Subcutaneous abdominal adipose tissue (tissue), 5 donors: ENCODE measurements around the gene SOX13.

ENCODE experiments used
- H3K27ac ChIP-seq: one replicate; pipeline ENCODE4 v1.7.0; 2013; ENCODE audit warnings: low read depth, mild to moderate bottlenecking, inconsistent platforms, low read length, moderate library complexity
- H3K27me3 ChIP-seq, 5 donors: one replicate each; pipeline ENCODE4 v1.7.0; 2013; ENCODE audit warnings: low read length in 5 of 5, inconsistent platforms in 1 of 5; ENCODE audit not compliant: control insufficient read depth in 5 of 5, insufficient read depth in 4 of 5
- H3K36me3 ChIP-seq, 5 donors: one replicate each; pipeline ENCODE4 v1.7.0; 2013; ENCODE audit warnings: low read length in 5 of 5; ENCODE audit not compliant: control insufficient read depth in 5 of 5, insufficient read depth in 5 of 5
- H3K4me1 ChIP-seq, 5 donors: one replicate each; pipeline ENCODE4 v1.7.0; 2013; ENCODE audit warnings: low read length in 5 of 5, mild to moderate bottlenecking in 3 of 5, moderate library complexity in 1 of 5; ENCODE audit not compliant: control insufficient read depth in 5 of 5, insufficient read depth in 5 of 5
- H3K4me3 ChIP-seq, 5 donors: one replicate each; pipeline ENCODE4 v1.7.0; 2013; ENCODE audit warnings: low read length in 5 of 5, low read depth in 1 of 5
- H3K9ac ChIP-seq, 5 donors: one replicate each; pipeline ENCODE4 v1.7.0; 2013; ENCODE audit warnings: low read length in 5 of 5, mild to moderate bottlenecking in 4 of 5, moderate library complexity in 3 of 5
- H3K9me3 ChIP-seq, 5 donors: one replicate each; pipeline ENCODE4 v1.7.0; 2013; ENCODE audit warnings: low read length in 5 of 5; ENCODE audit not compliant: control insufficient read depth in 5 of 5
- donor health status: healthy.
- donor health status: healthy.
- donor health status: healthy.
- donor health status: healthy.
- donor health status: healthy.

Gene SOX13

GRCh38 chr1:204075890-204076846 is 3.3 kb downstream of the SOX13 start:
- Histone ChIP-seq H3K9ac (peak overlapping the region in 1 of 5 donors; percentile 79), H3K27me3 (no peaks in the 10 kb centered on the region), H3K27ac (no peak overlapping the region), H3K36me3 (no peaks in the 10 kb centered on the region), H3K4me1 (peaks cover 7 to 66% (median 56%) of the 10 kb centered on the region in 5 donors), H3K4me3 (peak overlapping the region in 4 of 5 donors; percentile 66 to 96 (median 92)), H3K9me3 (no peaks in the 10 kb centered on the region)

- Histone ChIP-seq H3K36me3 (no peaks in the 10 kb centered on the region), H3K9ac (no peak overlapping the region), H3K4me3 (no peak overlapping the region), H3K27me3 (no peaks in the 10 kb centered on the region), H3K9me3 (no peaks in the 10 kb centered on the region), H3K27ac (no peak overlapping the region), H3K4me1 (peaks cover 7 to 71% (median 61%) of the 10 kb centered on the region in 5 donors)
These were observed 4.0 kb downstream of the SOX13 start for GRCh38 chr1:204076891-204077290.

GRCh38 chr1:204077979-204078696 is 5.2 kb downstream of the SOX13 start:
- Histone ChIP-seq H3K9me3 (no peaks in the 10 kb centered on the region), H3K36me3 (no peaks in the 10 kb centered on the region), H3K4me1 (peaks cover 7 to 76% (median 67%) of the 10 kb centered on the region in 5 donors), H3K9ac (peak overlapping the region in 1 of 5 donors; percentile 64), H3K4me3 (no peak overlapping the region), H3K27ac (peak overlapping the region; percentile 8), H3K27me3 (no peaks in the 10 kb centered on the region)

- no peaks in the 10 kb centered on the region for H3K9me3 ChIP-seq
- H3K4me3 ChIP-seq, result peak overlapping the region in 1 of 5 donors; percentile 12
- H3K36me3 ChIP-seq, result no peaks in the 10 kb centered on the region
- H3K9ac ChIP-seq, result peak overlapping the region in 1 of 5 donors; percentile 16
- H3K27me3 ChIP-seq, result no peaks in the 10 kb centered on the region
- H3K4me1 ChIP-seq, result peaks cover 7 to 83% (median 64%) of the 10 kb centered on the region in 5 donors
- peak overlapping the region; percentile 54 for H3K27ac ChIP-seq
These were observed 6.7 kb downstream of the SOX13 start for GRCh38 chr1:204079608-204079999.

GRCh38 chr1:204080163-204080903 is 7.4 kb downstream of the SOX13 start:
- Histone ChIP-seq H3K27ac (peak overlapping the region; percentile 54), H3K9me3 (no peaks in the 10 kb centered on the region), H3K4me1 (peaks cover 7 to 81% (median 59%) of the 10 kb centered on the region in 5 donors), H3K9ac (peak overlapping the region in 1 of 5 donors; percentile 16), H3K27me3 (no peaks in the 10 kb centered on the region), H3K4me3 (peak overlapping the region in 1 of 5 donors; percentile 5), H3K36me3 (no peaks in the 10 kb centered on the region)

- Histone ChIP-seq H3K4me1 (peaks cover 7 to 74% (median 50%) of the 10 kb centered on the region in 5 donors), H3K36me3 (no peaks in the 10 kb centered on the region), H3K27ac (no peak overlapping the region), H3K9me3 (no peaks in the 10 kb centered on the region), H3K4me3 (no peak overlapping the region), H3K9ac (peak overlapping the region in 1 of 5 donors; percentile 31), H3K27me3 (no peaks in the 10 kb centered on the region)
These were observed 8.4 kb downstream of the SOX13 start for GRCh38 chr1:204081164-204081790.

GRCh38 chr1:204081791-204082513 is 9.0 kb downstream of the SOX13 start:
- no peak overlapping the region for H3K4me3 ChIP-seq
- H3K27ac ChIP-seq, result peak overlapping the region; percentile 35
- no peaks in the 10 kb centered on the region for H3K27me3 ChIP-seq
- H3K9ac ChIP-seq, result peak overlapping the region in 2 of 5 donors; percentile 26 to 31
- no peaks in the 10 kb centered on the region for H3K36me3 ChIP-seq
- H3K4me1 ChIP-seq, result peaks cover 7 to 71% (median 50%) of the 10 kb centered on the region in 5 donors
- H3K9me3 ChIP-seq, result no peaks in the 10 kb centered on the region

- Histone ChIP-seq H3K9me3 (no peaks in the 10 kb centered on the region), H3K36me3 (no peaks in the 10 kb centered on the region), H3K4me1 (peaks cover 18 to 77% (median 59%) of the 10 kb centered on the region in 5 donors), H3K4me3 (no peak overlapping the region), H3K9ac (no peak overlapping the region), H3K27me3 (no peaks in the 10 kb centered on the region), H3K27ac (no peak overlapping the region)
These were observed 10.6 kb downstream of the SOX13 start for GRCh38 chr1:204083491-204083890.

- Histone ChIP-seq H3K9ac (peak overlapping the region in 1 of 5 donors; percentile 16), H3K27me3 (no peaks in the 10 kb centered on the region), H3K4me3 (no peak overlapping the region), H3K4me1 (peaks cover 24 to 81% (median 60%) of the 10 kb centered on the region in 5 donors), H3K9me3 (no peaks in the 10 kb centered on the region), H3K36me3 (no peaks in the 10 kb centered on the region), H3K27ac (no peak overlapping the region)
These were observed 11.4 kb downstream of the SOX13 start for GRCh38 chr1:204084247-204084772.
